Left ventricle myocardium inferior (tissue), 1 donor: ENCODE measurements around the gene CCDC70. TPM values are rescaled to one million over a fixed set of nuclear protein-coding genes. Genes with fewer than 3 reads are reported as not detected.

Source experiments
- DNase-seq: peaks from one replicate; pipeline ENCODE4 v3.0.0-alpha.2; 2020
- H3K27ac ChIP-seq: fragments of 200-600 bp; replicated peaks from 2 replicates; pipeline ENCODE4 v1.8.0; 2021
- H3K27me3 ChIP-seq: fragments of 200-600 bp; 2 replicates; pipeline ENCODE4 v1.8.0; 2021; ENCODE audit warnings: low read depth
- H3K36me3 ChIP-seq: fragments of 200-600 bp; 2 replicates; pipeline ENCODE4 v1.8.0; 2021
- H3K4me1 ChIP-seq: fragments of 200-600 bp; 2 replicates; pipeline ENCODE4 v1.8.0; 2021
- H3K4me3 ChIP-seq: fragments of 200-600 bp; 2 replicates; pipeline ENCODE4 v1.8.0; 2021; ENCODE audit warnings: mild to moderate bottlenecking, moderate library complexity
- H3K9me3 ChIP-seq: fragments of 200-600 bp; replicated peaks from 2 replicates; pipeline ENCODE4 v1.8.0; 2021
- CTCF ChIP-seq: fragments of 200-600 bp; IDR thresholded peaks from 2 replicates; pipeline ENCODE4 v1.8.0; 2021; ENCODE audit warnings: antibody characterized with exemption, mild to moderate bottlenecking, borderline replicate concordance
- intact Hi-C: fragments of 100-400 bp; cut with micrococcal nuclease; formaldehyde crosslinking; loops from one replicate; pipeline ENCODE4 v1.11.0; 2022
- total RNA-seq: library from RNA; stranded (reverse); fragmentation: NEBNext Ultra II Directional; extraction: Animal tissue kit (Norgen Biotek cat#: 25700); gene quantifications from one replicate; pipeline ENCODE4 v1.2.1, GENCODE V29; 2021
- donor health status: DM: no; HTN: yes; CAD: no; lungs with severe emphysema.

Gene CCDC70
- total RNA-seq, 1 donor from 2014 or later, result not detected

GRCh38 chr13:51856027-51856736 lies 5.6 kb upstream of the CCDC70 start:
- Histone ChIP-seq H3K27ac (no peak overlapping the region), H3K9me3 (no peaks in the 10 kb centered on the region), H3K36me3 (no peaks in the 10 kb centered on the region), H3K27me3 (no peaks in the 10 kb centered on the region), H3K4me1 (no peaks in the 10 kb centered on the region), H3K4me3 (no peak overlapping the region)
- DNase-seq, result no peak
- no peak for TF ChIP-seq CTCF
- intact Hi-C loops, result no loop called here

- Histone ChIP-seq H3K4me1 (no peaks in the 10 kb centered on the region), H3K27ac (no peak overlapping the region), H3K36me3 (no peaks in the 10 kb centered on the region), H3K9me3 (no peaks in the 10 kb centered on the region), H3K27me3 (no peaks in the 10 kb centered on the region), H3K4me3 (no peak overlapping the region)
- intact Hi-C loops, result no loop called here
- DNase-seq, result no peak
- TF ChIP-seq CTCF, result no peak
Measured at GRCh38 chr13:51856998-51857397, 4.8 kb upstream of the CCDC70 start.

GRCh38 chr13:51858433-51859247 lies 3.1 kb upstream of the CCDC70 start:
- intact Hi-C loops, result no loop called here
- H3K9me3 ChIP-seq, result no peaks in the 10 kb centered on the region
- H3K27ac ChIP-seq, result no peak overlapping the region
- no peak for DNase-seq
- H3K4me1 ChIP-seq, result no peaks in the 10 kb centered on the region
- no peaks in the 10 kb centered on the region for H3K27me3 ChIP-seq
- TF ChIP-seq CTCF, result no peak
- no peaks in the 10 kb centered on the region for H3K36me3 ChIP-seq
- H3K4me3 ChIP-seq, result no peak overlapping the region

- TF ChIP-seq CTCF, result no peak
- Histone ChIP-seq H3K4me3 (no peak overlapping the region), H3K4me1 (no peaks in the 10 kb centered on the region), H3K9me3 (no peaks in the 10 kb centered on the region), H3K27me3 (no peaks in the 10 kb centered on the region), H3K36me3 (no peaks in the 10 kb centered on the region), H3K27ac (no peak overlapping the region)
- intact Hi-C loops, result no loop called here
- no peak for DNase-seq
Measured at GRCh38 chr13:51862957-51863356, 1.2 kb downstream of the CCDC70 start.

- H3K4me3 ChIP-seq, result no peak overlapping the region
- no peaks in the 10 kb centered on the region for H3K9me3 ChIP-seq
- no peaks in the 10 kb centered on the region for H3K27me3 ChIP-seq
- H3K36me3 ChIP-seq, result no peaks in the 10 kb centered on the region
- H3K27ac ChIP-seq, result no peak overlapping the region
- intact Hi-C loops, result no loop called here
- DNase-seq, result no peak
- TF ChIP-seq CTCF, result no peak
- no peaks in the 10 kb centered on the region for H3K4me1 ChIP-seq
Measured at GRCh38 chr13:51865838-51866237, 4.1 kb downstream of the CCDC70 start.
